Peyer's patch (tissue), 4 donors: ENCODE data around the gene CHID1. TPM values are rescaled to one million over a fixed set of nuclear protein-coding genes. Genes with fewer than 3 reads are reported as not detected.

Experiments used
- DNase-seq, 3 donors: peaks; one replicate each; pipeline ENCODE4 v3.0.0-alpha.2; 2017 to 2019
- H3K27ac ChIP-seq, 4 donors: fragments of 200-600 bp; sonication (generic); one replicate each; pipeline ENCODE4 v1.5.1; 2016 to 2019
- H3K27me3 ChIP-seq, 2 donors: fragments of 200-600 bp; sonication (generic); one replicate each; pipeline ENCODE4 v1.5.1; 2019
- H3K36me3 ChIP-seq, 3 donors: fragments of 200-600 bp; sonication (generic); one replicate each; pipeline ENCODE4 v1.5.1; 2016 to 2019
- H3K4me1 ChIP-seq, 4 donors: fragments of 200-600 bp; sonication (generic); one replicate each; pipeline ENCODE4 v1.5.1; 2016 to 2019
- H3K4me3 ChIP-seq, 4 donors: fragments of 200-600 bp; sonication (generic); 1 replicate in 3 of 4; 2 replicates in 1 of 4; pipeline ENCODE4 v1.5.1; 2016 to 2019; ENCODE audit warnings: mild to moderate bottlenecking in 1 of 4
- H3K9me3 ChIP-seq, 4 donors: fragments of 200-600 bp; sonication (generic); one replicate each; pipeline ENCODE4 v1.5.1; 2016 to 2019; ENCODE audit warnings: mild to moderate bottlenecking in 1 of 4
- POLR2A ChIP-seq, 2 donors: fragments of 450-650 bp; IDR thresholded peaks; one replicate each; pipeline ENCODE4 v1.5.1; 2017; ENCODE audit warnings: antibody characterized with exemption in 2 of 2, mild to moderate bottlenecking in 2 of 2, moderate library complexity in 2 of 2
- total RNA-seq, 4 donors: library from RNA; depleted of rRNA; stranded (reverse); fragments of >200 nt; gene quantifications; one replicate each; pipeline ENCODE4 v1.1.0, GENCODE V29; 2016
- TF ChIP-seq, protein P1 (sequence below), 6 experiments: fragments of 450-650 bp in 4 of 6; fragments of 200-600 bp in 2 of 6; sonication (generic) in 1 of 6; IDR thresholded peaks; one replicate each; pipeline ENCODE4 v1.5.1; 2017 to 2019; ENCODE audit warnings: antibody characterized with exemption in 6 of 6, mild to moderate bottlenecking in 3 of 6, moderate library complexity in 1 of 6

CHID1 gene
- total RNA-seq, 4 donors from 2014 or later: 50.6 to 72.6 (median 57.2) TPM

DNA sequence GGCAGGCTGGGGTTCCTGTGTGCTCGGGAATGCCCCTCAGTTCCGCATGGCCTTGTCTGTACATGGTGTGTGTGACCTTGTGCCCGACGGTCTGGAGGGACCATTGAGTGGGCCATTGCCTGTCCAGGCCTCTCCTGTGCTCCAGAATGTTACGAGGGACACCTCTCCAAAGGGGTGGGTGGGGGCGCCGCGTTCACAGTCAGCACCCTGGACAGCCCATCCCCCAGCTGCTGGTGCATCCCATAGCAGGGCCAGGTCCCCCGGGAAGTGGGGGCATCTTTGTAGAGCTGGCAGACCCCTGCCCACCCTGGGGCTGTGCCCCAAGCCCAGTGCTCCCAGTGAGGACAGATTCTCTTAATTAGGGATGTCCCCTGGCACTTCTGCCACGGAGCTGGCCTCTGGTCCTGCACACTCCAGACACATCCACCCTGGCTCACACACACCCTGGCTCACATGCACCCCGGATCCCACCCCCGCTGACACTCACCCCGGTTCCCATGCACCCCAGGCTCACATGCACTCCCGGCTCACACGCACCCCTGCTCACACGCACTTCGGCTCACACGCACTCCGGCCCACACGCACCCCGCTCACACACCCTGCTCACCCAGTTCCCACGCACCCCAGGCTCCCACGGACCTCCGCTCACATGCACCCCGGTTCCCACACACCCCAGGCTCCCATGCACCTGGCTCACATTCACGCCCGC is 52.4 kb downstream of the CHID1 start:
- TF ChIP-seq POLR2A (IDR thresholded peaks at IDR 0.05): no peak
- TF ChIP-seq, protein P1, sequence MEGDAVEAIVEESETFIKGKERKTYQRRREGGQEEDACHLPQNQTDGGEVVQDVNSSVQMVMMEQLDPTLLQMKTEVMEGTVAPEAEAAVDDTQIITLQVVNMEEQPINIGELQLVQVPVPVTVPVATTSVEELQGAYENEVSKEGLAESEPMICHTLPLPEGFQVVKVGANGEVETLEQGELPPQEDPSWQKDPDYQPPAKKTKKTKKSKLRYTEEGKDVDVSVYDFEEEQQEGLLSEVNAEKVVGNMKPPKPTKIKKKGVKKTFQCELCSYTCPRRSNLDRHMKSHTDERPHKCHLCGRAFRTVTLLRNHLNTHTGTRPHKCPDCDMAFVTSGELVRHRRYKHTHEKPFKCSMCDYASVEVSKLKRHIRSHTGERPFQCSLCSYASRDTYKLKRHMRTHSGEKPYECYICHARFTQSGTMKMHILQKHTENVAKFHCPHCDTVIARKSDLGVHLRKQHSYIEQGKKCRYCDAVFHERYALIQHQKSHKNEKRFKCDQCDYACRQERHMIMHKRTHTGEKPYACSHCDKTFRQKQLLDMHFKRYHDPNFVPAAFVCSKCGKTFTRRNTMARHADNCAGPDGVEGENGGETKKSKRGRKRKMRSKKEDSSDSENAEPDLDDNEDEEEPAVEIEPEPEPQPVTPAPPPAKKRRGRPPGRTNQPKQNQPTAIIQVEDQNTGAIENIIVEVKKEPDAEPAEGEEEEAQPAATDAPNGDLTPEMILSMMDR (IDR thresholded peaks at IDR 0.05): no peak
- Histone ChIP-seq H3K36me3 (no peaks in the 10 kb centered on the region), H3K27ac (no peak overlapping the region), H3K4me1 (peaks cover 0 to 26% (median 0%) of the 10 kb centered on the region in 4 donors), H3K4me3 (no peak overlapping the region), H3K27me3 (peaks cover 0 to 4% of the 10 kb centered on the region in 2 donors), H3K9me3 (no peaks in the 10 kb centered on the region)
- no peak for DNase-seq

DNA sequence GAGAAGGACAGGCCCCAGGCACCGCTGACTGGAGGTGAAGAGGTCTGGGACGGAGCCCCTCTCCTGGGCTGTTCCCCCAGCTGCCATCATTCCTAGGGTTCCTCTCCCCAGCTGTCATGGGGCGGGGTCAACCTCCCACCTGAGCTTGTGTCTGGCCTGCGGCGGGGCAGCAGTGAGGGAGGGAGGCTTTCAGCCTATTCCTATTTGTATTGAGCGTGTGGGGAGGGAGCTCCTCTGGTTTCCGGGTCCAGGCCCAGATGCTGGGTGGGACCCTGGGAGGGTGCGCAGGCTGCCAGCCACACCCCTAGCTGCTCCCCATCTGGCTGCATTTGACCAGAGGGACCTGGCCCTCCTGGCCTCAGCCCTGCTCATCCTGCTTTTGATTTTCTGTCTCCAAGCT is 54.2 kb downstream of the CHID1 start:
- Histone ChIP-seq H3K4me3 (no peak overlapping the region), H3K4me1 (peaks cover 0 to 18% (median 0%) of the 10 kb centered on the region in 4 donors), H3K27ac (no peak overlapping the region), H3K9me3 (no peaks in the 10 kb centered on the region), H3K27me3 (no peaks in the 10 kb centered on the region), H3K36me3 (no peaks in the 10 kb centered on the region)
- no peak for DNase-seq
- no peak for TF ChIP-seq POLR2A (IDR thresholded peaks at IDR 0.05)
- TF ChIP-seq, protein P1 (IDR thresholded peaks at IDR 0.05): no peak

DNA sequence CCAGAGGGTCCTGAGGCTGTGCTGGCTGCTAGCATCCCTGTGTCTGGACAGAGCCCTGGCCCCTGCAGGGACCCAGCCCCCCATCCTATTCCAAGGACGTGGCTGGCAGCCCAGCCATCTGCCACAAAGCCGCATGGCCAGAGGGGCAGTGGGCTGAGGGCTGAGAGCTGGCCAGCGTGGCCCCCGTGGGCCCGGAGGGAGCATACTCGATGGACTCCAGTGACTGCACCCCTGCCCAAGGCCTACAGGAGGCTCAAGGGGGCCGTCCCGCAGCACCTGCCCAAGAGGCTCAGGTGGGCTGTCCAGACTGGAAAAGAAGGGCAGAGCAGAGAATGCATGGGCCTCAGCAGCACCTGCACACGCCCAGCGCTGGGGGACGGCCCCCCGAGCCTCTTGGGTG is 54.8 kb downstream of the CHID1 start:
- Histone ChIP-seq H3K9me3 (no peaks in the 10 kb centered on the region), H3K36me3 (no peaks in the 10 kb centered on the region), H3K4me1 (peaks cover 0 to 24% (median 0%) of the 10 kb centered on the region in 4 donors), H3K27me3 (no peaks in the 10 kb centered on the region), H3K27ac (no peak overlapping the region), H3K4me3 (no peak overlapping the region)
- no peak for DNase-seq
- TF ChIP-seq POLR2A (IDR thresholded peaks at IDR 0.05): no peak
- TF ChIP-seq, protein P1 (IDR thresholded peaks at IDR 0.05): no peak

DNA sequence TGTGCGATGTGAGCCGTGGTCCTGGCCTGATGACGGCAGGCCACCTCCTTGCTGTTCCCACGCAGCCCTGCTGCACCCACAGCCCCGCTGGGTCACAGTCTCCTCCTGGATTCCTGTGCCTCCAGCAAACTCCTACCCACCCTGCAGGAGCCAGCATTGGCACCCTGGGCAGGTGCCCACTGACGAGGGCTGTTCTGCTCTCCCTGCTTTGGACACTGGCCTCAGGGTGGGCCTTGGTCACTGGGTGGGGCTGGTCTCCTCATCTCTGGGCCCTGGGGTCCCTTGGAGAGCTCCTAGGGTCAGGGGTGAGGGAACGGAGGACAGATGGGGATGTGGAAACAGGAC is 55.3 kb downstream of the CHID1 start:
- no peak for TF ChIP-seq POLR2A (IDR thresholded peaks at IDR 0.05)
- TF ChIP-seq, protein P1 (IDR thresholded peaks at IDR 0.05): no peak
- no peak for DNase-seq
- no peaks in the 10 kb centered on the region for H3K27me3 ChIP-seq
- H3K4me3 ChIP-seq: no peak overlapping the region
- peaks cover 0 to 27% (median 0%) of the 10 kb centered on the region in 4 donors for H3K4me1 ChIP-seq
- no peak overlapping the region for H3K27ac ChIP-seq
- no peaks in the 10 kb centered on the region for H3K36me3 ChIP-seq
- H3K9me3 ChIP-seq: no peaks in the 10 kb centered on the region

DNA sequence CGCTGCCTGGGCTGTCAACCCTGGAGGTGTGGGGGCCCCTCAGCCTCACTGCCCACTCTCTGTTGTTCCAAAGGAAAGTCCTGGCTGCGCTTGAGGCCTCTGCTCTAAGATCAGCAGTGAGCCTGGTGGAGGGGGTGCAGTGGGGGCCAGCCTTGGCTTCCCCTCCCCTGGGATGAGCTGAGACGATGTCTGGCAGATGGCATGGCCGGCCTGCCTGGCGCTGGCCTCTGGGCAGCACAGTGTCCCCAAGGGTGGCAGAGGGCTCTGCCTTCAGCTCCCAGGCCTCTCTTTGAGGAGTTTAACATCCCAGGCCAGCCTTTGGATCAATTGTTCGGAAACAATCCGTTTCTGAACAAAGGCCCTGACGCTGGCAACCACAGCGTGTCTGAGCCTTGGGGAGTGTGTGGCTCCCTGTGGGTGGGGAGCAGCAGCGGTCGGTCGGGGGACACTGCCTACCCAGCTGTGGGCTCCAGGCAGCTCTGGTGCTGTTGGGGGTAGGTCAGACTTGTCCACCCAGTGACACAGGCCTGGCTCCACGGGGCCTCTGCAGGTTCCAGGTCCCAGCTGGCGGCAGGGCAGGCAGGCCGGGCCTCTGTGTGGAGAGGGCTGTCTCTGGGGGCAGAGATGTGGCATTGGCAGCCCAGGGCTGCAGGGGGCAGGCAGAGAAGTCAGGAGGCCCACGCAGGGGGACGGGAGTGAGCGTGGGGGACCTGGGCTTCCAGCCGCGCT is 55.8 kb downstream of the CHID1 start:
- no peak for TF ChIP-seq POLR2A (IDR thresholded peaks at IDR 0.05)
- TF ChIP-seq, protein P1 (IDR thresholded peaks at IDR 0.05): no peak
- Histone ChIP-seq H3K4me3 (no peak overlapping the region), H3K27me3 (no peaks in the 10 kb centered on the region), H3K36me3 (no peaks in the 10 kb centered on the region), H3K9me3 (no peaks in the 10 kb centered on the region), H3K27ac (no peak overlapping the region), H3K4me1 (peaks cover 0 to 27% (median 2%) of the 10 kb centered on the region in 4 donors)
- no peak for DNase-seq
